Astrocyte of the spinal cord (primary cell): ENCODE measurements around the gene FAM237A.

Experiments used
- DNase-seq: peaks from one replicate; pipeline ENCODE4 v3.0.0; 2011; ENCODE audit warnings: low read depth, low spot score
- H3K4me3 ChIP-seq: 2 replicates; pipeline ENCODE4 v1.5.1; 2011; ENCODE audit warnings: low read depth, mild to moderate bottlenecking, low read length, moderate library complexity
- in situ Hi-C: cut with HindIII; loops from 2 replicates; pipeline ENCODE4 v1.10.0; 2017; ENCODE audit warnings: low sequenced_read_pairs
- TF ChIP-seq, protein P1 (sequence below): IDR thresholded peaks from 2 replicates; pipeline ENCODE4 v1.5.1; 2012; ENCODE audit warnings: low read depth, mild to moderate bottlenecking, low read length, inconsistent platforms

Gene FAM237A

GRCh38 chr2:206631340-206631739 is 10.9 kb upstream of the FAM237A start:
- no peak for DNase-seq
- in situ Hi-C loops: no loop called here
- H3K4me3 ChIP-seq: no peak overlapping the region
- TF ChIP-seq, protein P1, sequence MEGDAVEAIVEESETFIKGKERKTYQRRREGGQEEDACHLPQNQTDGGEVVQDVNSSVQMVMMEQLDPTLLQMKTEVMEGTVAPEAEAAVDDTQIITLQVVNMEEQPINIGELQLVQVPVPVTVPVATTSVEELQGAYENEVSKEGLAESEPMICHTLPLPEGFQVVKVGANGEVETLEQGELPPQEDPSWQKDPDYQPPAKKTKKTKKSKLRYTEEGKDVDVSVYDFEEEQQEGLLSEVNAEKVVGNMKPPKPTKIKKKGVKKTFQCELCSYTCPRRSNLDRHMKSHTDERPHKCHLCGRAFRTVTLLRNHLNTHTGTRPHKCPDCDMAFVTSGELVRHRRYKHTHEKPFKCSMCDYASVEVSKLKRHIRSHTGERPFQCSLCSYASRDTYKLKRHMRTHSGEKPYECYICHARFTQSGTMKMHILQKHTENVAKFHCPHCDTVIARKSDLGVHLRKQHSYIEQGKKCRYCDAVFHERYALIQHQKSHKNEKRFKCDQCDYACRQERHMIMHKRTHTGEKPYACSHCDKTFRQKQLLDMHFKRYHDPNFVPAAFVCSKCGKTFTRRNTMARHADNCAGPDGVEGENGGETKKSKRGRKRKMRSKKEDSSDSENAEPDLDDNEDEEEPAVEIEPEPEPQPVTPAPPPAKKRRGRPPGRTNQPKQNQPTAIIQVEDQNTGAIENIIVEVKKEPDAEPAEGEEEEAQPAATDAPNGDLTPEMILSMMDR: no peak

DNA sequence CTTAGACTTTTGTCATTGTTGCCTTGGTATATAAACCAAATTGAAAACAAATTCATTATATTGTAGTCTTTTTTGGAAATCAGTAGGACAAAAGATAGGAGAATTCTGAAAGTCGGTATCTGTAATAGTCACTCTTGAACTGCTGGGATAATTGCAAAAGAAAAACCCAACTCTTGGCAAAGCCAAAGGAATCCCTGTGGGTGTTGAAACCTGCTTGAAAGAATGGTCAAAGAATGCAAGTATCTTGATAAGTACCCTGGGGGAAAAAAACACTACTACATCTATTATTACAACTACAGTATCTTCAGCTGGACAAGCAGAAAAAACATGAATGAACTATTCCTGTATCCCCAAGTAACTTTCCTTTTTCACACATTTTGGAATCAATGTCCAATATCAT is 7.3 kb upstream of the FAM237A start:
- no peak overlapping the region for H3K4me3 ChIP-seq
- TF ChIP-seq, protein P1: no peak
- DNase-seq: no peak
- in situ Hi-C loops: no loop called here

DNA sequence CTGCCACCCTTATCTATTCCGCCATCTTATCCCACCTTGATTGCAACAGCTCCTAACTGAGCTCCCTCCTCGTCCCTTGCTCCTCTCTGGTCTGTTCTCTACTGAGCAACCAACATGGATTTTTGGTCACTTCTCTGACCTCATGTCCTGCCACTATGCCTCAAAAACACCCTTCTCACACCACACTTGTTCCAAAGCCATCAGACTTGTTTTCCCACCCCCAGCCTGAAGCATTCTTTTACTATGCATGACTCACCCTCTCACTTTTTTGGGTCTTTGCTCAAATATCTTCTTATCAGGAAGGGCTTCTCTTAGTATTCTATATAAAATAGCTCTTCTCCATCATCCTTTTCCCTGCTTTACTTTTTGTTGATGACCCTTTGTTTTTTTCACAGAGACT is 2.7 kb upstream of the FAM237A start:
- in situ Hi-C loops: no loop called here
- no peak overlapping the region for H3K4me3 ChIP-seq
- no peak for DNase-seq
- TF ChIP-seq, protein P1: no peak

DNA sequence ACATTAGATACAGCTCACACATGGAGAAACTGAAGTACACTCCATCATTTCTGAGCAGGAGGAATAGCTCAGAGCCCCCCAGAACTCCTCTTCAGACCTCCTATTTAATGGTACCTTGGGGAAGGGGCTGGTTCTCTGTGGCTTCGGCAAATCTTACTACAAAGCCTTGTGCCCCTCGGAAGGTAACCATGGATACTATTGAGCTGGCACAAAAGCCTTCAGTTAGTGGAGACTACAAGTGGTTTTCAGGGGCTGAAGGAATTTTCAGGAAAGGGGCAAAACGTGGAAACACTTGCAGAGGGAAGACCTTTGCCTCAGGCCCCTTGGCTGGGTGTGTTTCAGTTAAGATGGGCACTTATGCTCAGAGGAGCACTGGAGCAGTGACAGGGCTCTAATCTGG is 1.1 kb upstream of the FAM237A start:
- TF ChIP-seq, protein P1: no peak
- no peak for DNase-seq
- in situ Hi-C loops: no loop called here
- no peak overlapping the region for H3K4me3 ChIP-seq

DNA sequence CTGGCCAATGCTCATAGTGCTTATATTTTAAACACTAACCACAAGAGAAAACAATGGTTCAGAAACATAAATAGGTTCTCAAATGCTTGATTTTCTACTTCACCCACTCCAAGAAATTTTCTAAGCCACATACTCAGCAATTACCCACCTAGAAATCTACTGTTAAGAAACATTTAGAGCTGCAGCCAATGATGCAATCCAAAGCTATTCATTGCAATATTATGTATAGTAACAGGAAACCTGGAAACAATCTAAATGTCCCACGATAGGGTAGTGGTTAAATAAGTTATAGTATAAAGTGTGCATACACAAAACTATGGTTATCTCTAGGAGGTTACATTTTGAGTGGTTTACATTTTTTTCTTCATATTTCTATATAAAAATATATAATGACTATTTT is 5.7 kb downstream of the FAM237A start:
- TF ChIP-seq, protein P1: no peak
- no peak overlapping the region for H3K4me3 ChIP-seq
- in situ Hi-C loops: no loop called here
- DNase-seq: peak; percentile 2

DNA sequence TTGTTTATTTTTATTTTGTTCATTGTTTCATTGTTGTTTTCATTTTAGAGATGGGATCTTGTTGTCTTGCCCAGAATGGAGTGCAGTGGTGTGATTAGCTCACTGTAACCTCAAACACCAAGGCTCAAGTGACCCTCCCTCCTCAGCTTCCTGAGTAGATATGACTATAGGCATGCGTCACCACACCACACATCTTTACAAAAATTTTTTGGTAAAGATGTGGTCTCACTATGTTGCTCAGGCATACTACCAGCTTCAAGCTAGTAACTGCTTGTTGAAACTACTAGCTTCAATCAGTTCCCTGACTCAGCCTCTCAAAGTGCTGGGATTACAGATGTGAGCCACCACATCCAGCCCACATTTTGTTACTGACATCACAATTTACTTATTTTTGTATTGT is 14.8 kb downstream of the FAM237A start:
- in situ Hi-C loops: no loop called here
- no peak for DNase-seq
- TF ChIP-seq, protein P1: no peak
- no peak overlapping the region for H3K4me3 ChIP-seq

DNA sequence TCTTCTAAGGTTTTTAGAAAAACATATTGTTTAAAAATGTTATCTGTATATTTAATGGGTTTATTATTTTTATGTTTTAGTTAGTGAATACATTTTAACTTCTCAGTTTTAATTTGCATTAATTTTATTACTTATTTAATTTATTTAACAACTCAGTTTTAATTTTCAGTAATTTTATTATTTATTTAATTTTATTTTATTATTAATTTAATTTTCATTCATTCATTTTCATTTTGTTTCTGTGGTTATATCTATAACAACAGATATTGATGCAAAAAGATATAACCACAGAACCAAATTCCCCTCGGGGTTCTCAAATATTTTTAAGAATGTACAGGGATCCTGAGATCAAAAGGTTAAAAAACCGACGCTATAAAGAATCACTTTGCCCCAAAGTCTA is 23.0 kb downstream of the FAM237A start:
- DNase-seq: no peak
- H3K4me3 ChIP-seq: no peak overlapping the region
- in situ Hi-C loops: no loop called here
- TF ChIP-seq, protein P1: no peak
